Stimulated activated CD8-positive, alpha-beta memory T cell treated with anti-CD3 and anti-CD28 coated beads, Interleukin-12 subunit alpha, Interleukin-12 subunit beta, amount 100 ng/mL, for 4 hours (primary cell): ENCODE results near the gene ANKRD13A.
"Not testable (repeated sequence)": the region's sequence is repeated elsewhere in the genome, so short reads cannot be mapped to it uniquely, and the experiment has no call there.

Experiments
- DNase-seq: peaks from one replicate; pipeline ENCODE4 v3.0.0-alpha.2; 2020; ENCODE audit warnings: low read depth

ANKRD13A gene

GRCh38 chr12:110049034-110049433 lies 49.8 kb downstream of the ANKRD13A start:
- not testable (repeated sequence) for DNase-seq

DNA sequence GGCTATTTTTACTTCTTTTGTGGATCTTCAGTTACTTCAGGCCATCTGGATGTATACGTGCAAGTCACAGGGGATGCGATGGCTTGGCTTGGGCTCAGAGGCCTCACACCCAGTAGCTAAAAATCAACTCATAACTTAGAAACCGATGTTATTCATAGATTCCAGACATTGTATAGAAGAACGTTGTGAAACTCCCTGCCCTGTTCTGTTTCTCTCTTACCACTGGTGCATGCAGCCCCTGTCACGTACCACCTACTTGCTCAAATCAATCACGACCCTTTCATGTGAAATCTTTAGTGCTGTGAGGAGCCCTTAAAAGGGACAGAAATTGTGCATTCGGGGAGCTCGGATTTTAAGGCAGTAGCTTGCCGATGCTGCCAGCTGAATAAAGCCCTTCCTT lies 50.4 kb downstream of the ANKRD13A start:
- not testable (repeated sequence) for DNase-seq

- no peak for DNase-seq
These were observed 51.7 kb downstream of the ANKRD13A start for GRCh38 chr12:110050927-110051326.

GRCh38 chr12:110055375-110056352 lies 56.4 kb downstream of the ANKRD13A start:
- not testable (repeated sequence) for DNase-seq

- DNase-seq: not testable (repeated sequence)
These were observed 57.4 kb downstream of the ANKRD13A start for GRCh38 chr12:110056643-110057042.

DNA sequence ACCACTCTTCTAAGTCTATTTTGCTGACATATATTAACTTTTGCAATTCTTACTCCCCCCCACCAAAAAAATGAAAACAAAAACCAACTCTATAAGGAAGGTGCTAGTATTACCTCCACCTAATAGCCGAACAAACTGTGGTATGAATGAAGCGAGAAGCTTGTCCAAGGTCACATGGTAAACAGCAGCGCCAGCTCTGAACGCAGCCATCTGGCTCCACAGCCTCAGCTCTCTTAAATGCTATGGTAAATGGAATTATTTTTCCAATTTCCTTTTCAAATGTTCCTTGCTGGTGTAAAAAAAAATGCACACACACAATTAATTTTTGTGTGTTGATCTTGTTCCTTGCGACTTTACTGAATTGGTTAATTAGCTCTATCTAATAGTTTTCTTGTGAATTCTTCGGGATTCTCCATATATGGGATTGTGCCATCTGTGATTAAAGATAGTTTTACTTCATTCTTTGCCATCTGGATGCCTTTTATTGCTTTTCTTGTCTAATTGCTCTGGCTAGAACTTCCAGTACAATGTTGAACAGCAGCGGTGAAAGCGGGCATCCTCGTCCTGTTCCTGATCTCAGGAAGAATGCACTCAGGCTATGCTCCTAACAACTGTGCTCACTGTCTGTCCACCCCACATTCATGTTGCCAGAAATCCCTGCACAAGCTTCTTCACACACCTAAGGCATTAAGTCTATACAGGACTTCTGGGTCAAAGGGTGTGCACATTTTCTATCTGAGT lies 59.8 kb downstream of the ANKRD13A start:
- DNase-seq: no peak

- DNase-seq: no peak
These were observed 60.4 kb downstream of the ANKRD13A start for GRCh38 chr12:110059651-110060000.

- DNase-seq: no peak
These were observed 63.0 kb downstream of the ANKRD13A start for GRCh38 chr12:110062241-110062640.

GRCh38 chr12:110065540-110065939 lies 66.3 kb downstream of the ANKRD13A start:
- no peak for DNase-seq

DNA sequence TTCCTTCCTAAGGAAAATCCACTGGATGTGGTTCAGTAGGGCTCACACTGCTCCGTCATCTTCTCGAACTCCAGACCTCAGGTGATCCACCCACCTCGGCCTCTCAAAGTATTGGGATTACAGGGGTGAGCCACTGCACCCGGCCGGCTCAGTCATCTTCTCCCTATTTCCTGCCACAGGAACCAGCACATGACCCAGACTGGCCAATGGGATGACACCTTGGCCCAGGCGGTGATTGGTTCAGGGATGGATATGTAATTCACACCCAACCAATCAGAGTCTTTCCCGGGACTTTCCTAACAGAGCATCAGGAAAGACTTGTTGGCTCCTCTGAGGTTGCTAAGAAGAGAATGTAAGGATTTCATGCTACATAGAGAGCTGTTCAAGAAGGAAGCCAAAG lies 68.3 kb downstream of the ANKRD13A start:
- no peak for DNase-seq

GRCh38 chr12:110068115-110068514 lies 68.9 kb downstream of the ANKRD13A start:
- DNase-seq: not testable (repeated sequence)

- no peak for DNase-seq
These were observed 69.4 kb downstream of the ANKRD13A start for GRCh38 chr12:110068654-110069053.

DNA sequence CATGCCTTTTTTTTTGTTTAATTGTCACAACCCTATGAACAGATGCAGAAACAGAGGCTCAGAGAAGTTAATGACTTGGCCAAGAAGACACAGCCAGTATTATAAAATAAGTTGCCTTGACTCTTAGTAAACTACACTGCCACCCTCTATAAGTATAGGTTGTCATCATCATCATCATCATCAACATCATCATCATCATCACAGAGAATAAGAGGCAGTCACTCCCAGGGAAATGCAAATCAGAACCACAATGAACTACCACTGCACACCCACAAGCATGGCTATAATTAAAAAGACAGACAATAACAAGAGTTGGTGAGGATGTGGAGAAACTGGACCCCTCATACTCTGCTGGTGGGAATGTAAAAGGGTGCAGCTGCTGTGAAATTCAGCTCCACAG lies 72.3 kb downstream of the ANKRD13A start:
- DNase-seq: no peak

GRCh38 chr12:110071967-110072366 lies 72.7 kb downstream of the ANKRD13A start:
- DNase-seq: no peak

- DNase-seq: not testable (repeated sequence)
These were observed 73.4 kb downstream of the ANKRD13A start for GRCh38 chr12:110072636-110073035.

- no peak for DNase-seq
These were observed 74.0 kb downstream of the ANKRD13A start for GRCh38 chr12:110073049-110073831.

GRCh38 chr12:110074089-110074488 lies 74.9 kb downstream of the ANKRD13A start:
- no peak for DNase-seq

- DNase-seq: no peak
These were observed 76.7 kb downstream of the ANKRD13A start for GRCh38 chr12:110075880-110076279.

GRCh38 chr12:110077800-110078199 lies 78.6 kb downstream of the ANKRD13A start:
- DNase-seq: no peak

GRCh38 chr12:110079477-110080400 lies 80.5 kb downstream of the ANKRD13A start:
- DNase-seq: peak; percentile 55

DNA sequence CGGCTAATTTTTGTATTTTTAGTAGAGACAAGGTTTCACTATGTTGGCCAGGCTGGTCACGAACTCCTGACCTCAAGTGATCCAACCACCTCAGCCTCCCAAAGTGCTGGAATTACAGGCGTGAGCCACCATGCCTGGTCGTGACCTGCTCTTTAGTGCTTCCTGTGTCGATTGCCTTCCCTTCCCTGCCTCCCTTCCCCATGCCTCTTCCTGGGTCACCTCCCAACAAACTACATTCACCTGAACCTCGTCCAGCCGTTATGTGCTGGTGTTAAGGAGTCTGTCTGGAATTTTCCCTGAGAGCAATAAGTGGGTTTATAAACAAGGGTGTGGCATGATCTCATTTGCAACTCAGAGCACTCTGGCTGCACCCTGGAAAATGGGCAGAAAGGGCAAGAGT lies 81.2 kb downstream of the ANKRD13A start:
- DNase-seq: no peak
